MM.1S (cell line): ENCODE results near the gene TSPAN32.

ENCODE experiments used
- EZH2phosphoT487 ChIP-seq: fragments of 300-600 bp; sonication (generic); IDR thresholded peaks from 2 replicates; pipeline ENCODE4 v1.6.1; 2018; ENCODE audit warnings: antibody characterized with exemption, low read length
- TF ChIP-seq, protein P1 (sequence below): fragments of 300-600 bp; sonication (generic); IDR thresholded peaks from 2 replicates; pipeline ENCODE4 v1.5.1; 2016; ENCODE audit warnings: antibody characterized with exemption, low read length, mixed read lengths

DNA sequence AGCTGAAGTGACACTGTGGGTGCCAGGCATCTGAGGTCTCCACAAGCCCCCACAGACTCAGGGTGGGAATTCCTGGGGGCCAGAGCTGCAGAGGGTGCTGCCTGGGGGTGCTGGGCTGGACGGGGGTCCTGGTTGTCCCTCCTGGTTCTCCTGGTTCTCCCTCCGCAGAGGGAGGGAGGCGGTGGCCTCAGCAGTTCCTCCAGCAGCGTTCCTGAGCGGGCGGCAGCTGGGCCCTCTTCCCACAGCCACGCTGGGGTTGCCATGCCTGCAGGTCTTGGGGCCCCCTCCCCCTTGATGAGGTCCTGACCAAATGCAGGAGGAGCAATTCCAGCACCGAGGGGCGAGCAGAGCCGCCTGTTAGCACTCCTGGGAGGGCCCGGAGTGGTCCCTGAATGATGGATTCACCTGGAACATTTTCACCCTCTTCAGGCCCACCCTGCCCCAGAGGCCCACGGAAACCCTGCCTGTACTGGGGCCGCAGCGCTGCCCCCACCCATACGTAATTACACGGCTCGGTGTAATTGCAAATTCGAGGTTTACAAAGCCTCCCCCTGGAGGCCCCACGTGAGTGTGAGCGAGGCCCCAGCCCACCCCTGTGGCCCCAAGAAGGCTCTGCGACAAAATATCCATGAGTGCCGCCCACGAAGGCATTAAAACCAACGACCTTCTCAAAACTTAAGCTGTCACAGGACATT lies 730 bp upstream of the TSPAN32 start:
- no peak for TF ChIP-seq EZH2phosphoT487
- TF ChIP-seq, protein P1, sequence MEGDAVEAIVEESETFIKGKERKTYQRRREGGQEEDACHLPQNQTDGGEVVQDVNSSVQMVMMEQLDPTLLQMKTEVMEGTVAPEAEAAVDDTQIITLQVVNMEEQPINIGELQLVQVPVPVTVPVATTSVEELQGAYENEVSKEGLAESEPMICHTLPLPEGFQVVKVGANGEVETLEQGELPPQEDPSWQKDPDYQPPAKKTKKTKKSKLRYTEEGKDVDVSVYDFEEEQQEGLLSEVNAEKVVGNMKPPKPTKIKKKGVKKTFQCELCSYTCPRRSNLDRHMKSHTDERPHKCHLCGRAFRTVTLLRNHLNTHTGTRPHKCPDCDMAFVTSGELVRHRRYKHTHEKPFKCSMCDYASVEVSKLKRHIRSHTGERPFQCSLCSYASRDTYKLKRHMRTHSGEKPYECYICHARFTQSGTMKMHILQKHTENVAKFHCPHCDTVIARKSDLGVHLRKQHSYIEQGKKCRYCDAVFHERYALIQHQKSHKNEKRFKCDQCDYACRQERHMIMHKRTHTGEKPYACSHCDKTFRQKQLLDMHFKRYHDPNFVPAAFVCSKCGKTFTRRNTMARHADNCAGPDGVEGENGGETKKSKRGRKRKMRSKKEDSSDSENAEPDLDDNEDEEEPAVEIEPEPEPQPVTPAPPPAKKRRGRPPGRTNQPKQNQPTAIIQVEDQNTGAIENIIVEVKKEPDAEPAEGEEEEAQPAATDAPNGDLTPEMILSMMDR, result no peak
